MM.1S (cell line): Measurements from ENCODE around the gene CLCN4.

Experiments used
- DNase-seq: peaks from one replicate; pipeline ENCODE4 v3.0.0-alpha.2; 2015
- H2AFZ ChIP-seq: fragments of 300-600 bp; sonication (generic); 2 replicates; pipeline ENCODE4 v1.6.0; 2016; ENCODE audit warnings: antibody characterized with exemption, low read length
- H3F3A ChIP-seq: fragments of 300-600 bp; sonication (generic); 2 replicates; pipeline ENCODE4 v1.6.1; 2016; ENCODE audit warnings: mild to moderate bottlenecking, antibody characterized with exemption, low read length, moderate library complexity, mixed read lengths; ENCODE audit not compliant: insufficient read depth
- H3K27ac ChIP-seq: fragments of 300-600 bp; sonication (generic); 2 replicates; pipeline ENCODE4 v1.5.1; 2016; ENCODE audit warnings: mild to moderate bottlenecking, low read length
- H3K27me3 ChIP-seq: fragments of 300-600 bp; sonication (generic); replicated peaks from 2 replicates; pipeline ENCODE4 v1.6.0; 2016; ENCODE audit warnings: low read length; ENCODE audit not compliant: insufficient read depth
- H3K36me3 ChIP-seq: fragments of 300-600 bp; sonication (generic); replicated peaks from 2 replicates; pipeline ENCODE4 v1.6.1; 2016; ENCODE audit warnings: mild to moderate bottlenecking, low read length, mixed read lengths; ENCODE audit not compliant: insufficient read depth
- H3K4me1 ChIP-seq: fragments of 300-600 bp; sonication (generic); 2 replicates; pipeline ENCODE4 v1.6.1; 2016; ENCODE audit warnings: low read length, mixed read lengths
- H3K4me2 ChIP-seq: fragments of 300-600 bp; sonication (generic); 2 replicates; pipeline ENCODE4 v1.6.0; 2016; ENCODE audit warnings: low read depth, low read length
- H3K4me3 ChIP-seq: fragments of 300-600 bp; sonication (generic); 2 replicates; pipeline ENCODE4 v1.5.1; 2016; ENCODE audit warnings: low read length, mixed read lengths
- H3K79me2 ChIP-seq: fragments of 300-600 bp; sonication (generic); 2 replicates; pipeline ENCODE4 v1.6.1; 2016; ENCODE audit warnings: mixed run types, low read length, mixed read lengths
- H3K9ac ChIP-seq: fragments of 300-600 bp; sonication (generic); 2 replicates; pipeline ENCODE4 v1.6.1; 2016; ENCODE audit warnings: low read length, mixed read lengths
- H3K9me2 ChIP-seq: fragments of 300-600 bp; sonication (generic); replicated peaks from 2 replicates; pipeline ENCODE4 v1.6.1; 2016; ENCODE audit warnings: mild to moderate bottlenecking, low read length, mixed read lengths; ENCODE audit not compliant: insufficient read depth
- H3K9me3 ChIP-seq: fragments of 300-600 bp; sonication (generic); replicated peaks from 2 replicates; pipeline ENCODE4 v1.6.1; 2016; ENCODE audit warnings: mild to moderate bottlenecking, low read length, mixed read lengths; ENCODE audit not compliant: insufficient read depth
- H4K20me1 ChIP-seq: fragments of 300-600 bp; sonication (generic); 2 replicates; pipeline ENCODE4 v1.6.1; 2016; ENCODE audit warnings: mild to moderate bottlenecking, low read length, moderate library complexity, mixed read lengths; ENCODE audit not compliant: insufficient read depth
- CTCF ChIP-seq: fragments of 300-600 bp; sonication (generic); IDR thresholded peaks from 2 replicates; pipeline ENCODE4 v1.5.1; 2016; ENCODE audit warnings: antibody characterized with exemption, low read length, mixed read lengths
- EZH2 ChIP-seq: fragments of 300-600 bp; sonication (generic); optimal IDR thresholded peaks from 2 replicates; pipeline ENCODE3; 2017; ENCODE audit warnings: low read depth, mild to moderate bottlenecking, antibody characterized with exemption, low read length, mixed read lengths
- EZH2phosphoT487 ChIP-seq: fragments of 300-600 bp; sonication (generic); IDR thresholded peaks from 2 replicates; pipeline ENCODE4 v1.6.1; 2018; ENCODE audit warnings: antibody characterized with exemption, low read length

The CLCN4 gene

GRCh38 chrX:10158279-10159144 is 1.7 kb downstream of the CLCN4 start:
- H3K36me3 ChIP-seq, result no peaks in the 10 kb centered on the region
- no peaks in the 10 kb centered on the region for H3K4me1 ChIP-seq
- H3K4me2 ChIP-seq, result no peak overlapping the region
- H3K79me2 ChIP-seq, result no peaks in the 10 kb centered on the region
- no peak overlapping the region for H3K4me3 ChIP-seq
- TF ChIP-seq CTCF, result no peak
- TF ChIP-seq EZH2phosphoT487, result no peak
- TF ChIP-seq EZH2, result no peak
- no peaks in the 10 kb centered on the region for H3K27me3 ChIP-seq
- H3F3A ChIP-seq, result no peaks in the 10 kb centered on the region
- no peaks in the 10 kb centered on the region for H4K20me1 ChIP-seq
- no peaks in the 10 kb centered on the region for H3K9me3 ChIP-seq
- no peak overlapping the region for H3K27ac ChIP-seq
- H2AFZ ChIP-seq, result no peak overlapping the region
- no peak overlapping the region for H3K9ac ChIP-seq
- no peak for DNase-seq
- no peaks in the 10 kb centered on the region for H3K9me2 ChIP-seq

DNA sequence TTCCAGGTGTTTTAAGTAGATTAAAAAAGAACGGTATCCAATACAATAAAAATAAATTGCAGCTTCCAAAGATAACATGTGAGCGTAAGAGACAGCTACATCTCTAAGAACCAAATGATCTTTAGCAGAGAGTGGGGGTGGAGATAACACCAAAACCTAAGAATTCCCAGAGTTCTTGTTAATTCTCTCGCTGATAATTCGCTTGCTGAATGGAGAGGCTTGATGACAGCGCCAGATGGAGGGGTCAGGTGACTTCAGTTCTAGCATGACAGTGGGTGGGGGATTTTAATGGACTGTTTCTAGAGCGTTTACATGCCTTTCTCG is 2.3 kb downstream of the CLCN4 start:
- no peaks in the 10 kb centered on the region for H3K36me3 ChIP-seq
- H3K27me3 ChIP-seq, result no peaks in the 10 kb centered on the region
- no peak for DNase-seq
- no peak overlapping the region for H3K9ac ChIP-seq
- no peaks in the 10 kb centered on the region for H4K20me1 ChIP-seq
- no peaks in the 10 kb centered on the region for H3K79me2 ChIP-seq
- H3F3A ChIP-seq, result no peaks in the 10 kb centered on the region
- no peaks in the 10 kb centered on the region for H3K9me2 ChIP-seq
- no peak overlapping the region for H3K4me2 ChIP-seq
- TF ChIP-seq CTCF (no peak), EZH2 (no peak), EZH2phosphoT487 (no peak)
- H3K4me1 ChIP-seq, result no peaks in the 10 kb centered on the region
- H3K9me3 ChIP-seq, result no peaks in the 10 kb centered on the region
- H3K4me3 ChIP-seq, result no peak overlapping the region
- H2AFZ ChIP-seq, result no peak overlapping the region
- H3K27ac ChIP-seq, result no peak overlapping the region

GRCh38 chrX:10160211-10160610 is 3.4 kb downstream of the CLCN4 start:
- H3K79me2 ChIP-seq, result no peaks in the 10 kb centered on the region
- no peaks in the 10 kb centered on the region for H3K27me3 ChIP-seq
- no peaks in the 10 kb centered on the region for H3K36me3 ChIP-seq
- H3K9me2 ChIP-seq, result no peaks in the 10 kb centered on the region
- no peaks in the 10 kb centered on the region for H3F3A ChIP-seq
- H3K4me1 ChIP-seq, result no peaks in the 10 kb centered on the region
- DNase-seq, result no peak
- H3K9me3 ChIP-seq, result no peaks in the 10 kb centered on the region
- no peak overlapping the region for H3K27ac ChIP-seq
- no peak overlapping the region for H3K9ac ChIP-seq
- no peaks in the 10 kb centered on the region for H4K20me1 ChIP-seq
- no peak overlapping the region for H2AFZ ChIP-seq
- no peak overlapping the region for H3K4me2 ChIP-seq
- H3K4me3 ChIP-seq, result no peak overlapping the region
- TF ChIP-seq CTCF, result no peak
- TF ChIP-seq EZH2phosphoT487, result no peak
- no peak for TF ChIP-seq EZH2
